GM06990 (cell line): ENCODE measurements around the gene ARMC10.

ENCODE experiments used
- DNase-seq: peaks from one replicate; pipeline ENCODE4 v3.0.0-alpha.2; 2011; ENCODE audit not compliant: insufficient read length; ENCODE audit errors: extremely low read depth
- H3K27me3 ChIP-seq: replicated peaks from 2 replicates; pipeline ENCODE4 v1.6.0; 2011; ENCODE audit warnings: low read length; ENCODE audit not compliant: control insufficient read depth, insufficient read depth
- H3K36me3 ChIP-seq: 2 replicates; pipeline ENCODE4 v1.5.1; 2011; ENCODE audit warnings: low read length; ENCODE audit not compliant: control insufficient read depth, insufficient read depth
- H3K4me3 ChIP-seq: replicated peaks from 2 replicates; pipeline ENCODE4 v1.5.1; 2011; ENCODE audit warnings: low read depth, mild to moderate bottlenecking, control low read depth, low read length
- CTCF ChIP-seq: IDR thresholded peaks from 2 replicates; pipeline ENCODE4 v1.5.1; 2011; ENCODE audit warnings: low read length, control low read depth, mild to moderate bottlenecking, inconsistent platforms; ENCODE audit not compliant: insufficient read depth, poor library complexity, severe bottlenecking

ARMC10 gene

GRCh38 chr7:103132995-103133688, 58.2 kb downstream of the ARMC10 start:
- DNase-seq: no peak
- no peaks in the 10 kb centered on the region for H3K27me3 ChIP-seq
- H3K36me3 ChIP-seq: no peaks in the 10 kb centered on the region
- H3K4me3 ChIP-seq: no peak overlapping the region
- no peak for TF ChIP-seq CTCF

GRCh38 chr7:103134836-103135554, 60.1 kb downstream of the ARMC10 start:
- Histone ChIP-seq H3K36me3 (no peaks in the 10 kb centered on the region), H3K27me3 (no peaks in the 10 kb centered on the region), H3K4me3 (no peak overlapping the region)
- no peak for TF ChIP-seq CTCF
- no peak for DNase-seq

GRCh38 chr7:103140061-103140460, 65.1 kb downstream of the ARMC10 start:
- no peak for TF ChIP-seq CTCF
- Histone ChIP-seq H3K4me3 (no peak overlapping the region), H3K36me3 (no peaks in the 10 kb centered on the region; the same call in 1 of the 2 replicates), H3K27me3 (no peaks in the 10 kb centered on the region)
- no peak for DNase-seq

DNA sequence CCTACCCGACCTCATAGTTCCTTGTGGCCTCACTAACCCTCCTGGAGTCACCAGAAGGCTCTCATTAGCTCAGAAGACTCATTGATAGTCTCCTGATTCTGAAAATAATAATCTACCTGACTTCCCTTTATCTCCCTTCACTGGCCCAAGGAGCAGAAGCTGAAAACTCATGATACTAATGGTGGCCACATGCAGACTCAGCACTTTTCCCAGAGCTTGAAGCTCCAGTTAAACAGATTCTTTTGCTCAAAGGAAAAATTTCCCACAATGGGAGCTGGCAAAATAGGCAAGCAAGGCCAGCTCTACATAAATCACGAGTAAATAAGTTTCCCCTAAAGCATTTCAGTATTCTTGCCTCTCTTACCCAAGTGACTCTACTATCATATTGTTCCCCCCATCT, 65.7 kb downstream of the ARMC10 start:
- Histone ChIP-seq H3K4me3 (no peak overlapping the region), H3K36me3 (no peaks in the 10 kb centered on the region; the same call in 1 of the 2 replicates), H3K27me3 (no peaks in the 10 kb centered on the region)
- no peak for TF ChIP-seq CTCF
- no peak for DNase-seq

GRCh38 chr7:103141753-103142404, 66.9 kb downstream of the ARMC10 start:
- H3K4me3 ChIP-seq: no peak overlapping the region
- TF ChIP-seq CTCF: no peak
- no peaks in the 10 kb centered on the region for H3K27me3 ChIP-seq

More at GRCh38 chr7:103141753-103142404, 66.9 kb downstream of the ARMC10 start:
- no peak for DNase-seq
- H3K36me3 ChIP-seq: no peaks in the 10 kb centered on the region; the same call in 1 of the 2 replicates
